ENCODE data around the gene LAMTOR4. TPM values are rescaled to one million over a fixed set of nuclear protein-coding genes. Genes with fewer than 3 reads are reported as not detected.

LAMTOR4 gene
- total and polyA plus RNA-seq, 2 of the 13 experiments (the other 11 are each of a cell fraction or from before 2014, with no cell fraction given): 115 to 118 TPM

DNA sequence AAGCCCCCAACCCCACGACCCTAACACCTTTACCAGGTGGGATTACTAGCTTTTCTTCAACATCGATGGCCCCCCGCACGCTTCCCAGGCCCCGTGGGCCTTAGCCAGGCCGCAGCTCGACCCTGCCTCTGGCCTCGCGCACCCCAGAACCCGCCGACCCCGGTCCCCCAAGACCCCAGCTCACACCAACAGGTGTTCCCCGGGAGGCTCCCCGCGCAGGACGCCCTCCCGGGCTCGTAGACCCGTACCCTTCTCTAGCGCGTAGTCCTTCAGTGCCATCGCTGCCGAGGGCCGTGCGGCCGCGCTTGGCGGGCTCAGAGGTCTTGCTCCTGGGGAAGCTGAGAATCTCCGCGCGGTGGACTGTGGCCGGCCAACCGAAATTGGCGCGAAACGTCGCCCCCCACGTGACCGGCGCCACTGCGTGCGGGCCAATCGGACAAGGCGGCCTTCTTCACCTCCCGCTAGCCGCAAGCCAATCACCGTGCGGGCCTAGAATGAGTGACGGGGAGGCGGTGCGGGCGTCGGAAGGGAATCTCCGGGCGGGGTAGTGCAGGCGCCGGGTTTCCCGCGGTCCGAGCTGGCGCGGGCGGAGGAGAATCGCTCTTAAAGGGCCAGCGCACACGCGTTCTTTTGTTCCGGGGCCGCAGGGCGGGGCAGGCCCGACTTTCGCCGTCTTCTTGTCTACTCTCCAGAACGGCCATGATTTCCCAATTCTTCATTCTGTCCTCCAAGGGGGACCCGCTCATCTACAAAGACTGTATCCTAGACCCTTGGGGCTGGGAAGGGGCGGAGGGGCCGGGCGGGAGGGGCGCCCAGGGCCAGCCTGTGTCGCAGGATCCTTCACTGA lies 47.5 kb upstream of the LAMTOR4 start, which contains the start of the genes AP4M1 and MCM7 (continued):
- TF ChIP-seq ZNF614 (CRISPR knock-in tag; IDR thresholded peaks at IDR 0.05; ENCODE audit: borderline replicate concordance): peak; percentile 18; the same call in 1 of the 2 replicates
- no peak for TF ChIP-seq ZNF207 (IDR thresholded peaks at IDR 0.05; ENCODE audit: borderline replicate concordance)
- peak; percentile 48 for TF ChIP-seq ZBTB2 (CRISPR knock-in tag; IDR thresholded peaks at IDR 0.05; ENCODE audit: low read depth)
- TF ChIP-seq ZNF577 (CRISPR knock-in tag; IDR thresholded peaks at IDR 0.05; ENCODE audit: borderline replicate concordance, low read depth): no peak
- TF ChIP-seq SRSF9 (IDR thresholded peaks at IDR 0.05; ENCODE audit: borderline replicate concordance, insufficient read depth, low read depth, low read length, poor library complexity, severe bottlenecking): no peak
- 0 out of 2 replicates have a peak, but pooled peaks have one; percentile 60 for TF ChIP-seq ZNF557 (CRISPR knock-in tag; IDR thresholded peaks at IDR 0.05)
- no peak for TF ChIP-seq ZNF251 (CRISPR knock-in tag; IDR thresholded peaks at IDR 0.05)
- TF ChIP-seq HNF4G (IDR thresholded peaks at IDR 0.05; ENCODE audit: borderline replicate concordance, low read depth, low read length): peak; percentile 14; the same call in 1 of the 2 replicates
- 0 out of 2 replicates have a peak, but pooled peaks have one; percentile 26 for TF ChIP-seq HNF4G (CRISPR knock-in tag; IDR thresholded peaks at IDR 0.05; ENCODE audit: borderline replicate concordance, low read depth)
- no peak; the same call in 1 of the 2 replicates for TF ChIP-seq ZNF609 (CRISPR knock-in tag; IDR thresholded peaks at IDR 0.05; ENCODE audit: borderline replicate concordance)
- TF ChIP-seq ATF2 (CRISPR knock-in tag; IDR thresholded peaks at IDR 0.05): peak; percentile 72; the same call in 1 of the 2 replicates
- peak; percentile 81 for TF ChIP-seq GABPB1 (CRISPR knock-in tag; IDR thresholded peaks at IDR 0.05)
- peak; percentile 86 for TF ChIP-seq AGO2 (optimal IDR thresholded peaks at IDR 0.05; ENCODE audit: low read depth, low read length)
- TF ChIP-seq NPAS2 (CRISPR knock-in tag; IDR thresholded peaks at IDR 0.05; ENCODE audit: borderline replicate concordance): no peak
- no peak for TF ChIP-seq ZNF335 (CRISPR knock-in tag; IDR thresholded peaks at IDR 0.05)
- no peak for TF ChIP-seq TCF7 (IDR thresholded peaks at IDR 0.05; ENCODE audit: low read depth)
